Measurements from ENCODE around the gene ZCCHC7. TPM values are rescaled to one million over a fixed set of nuclear protein-coding genes. Genes with fewer than 3 reads are reported as not detected.
"Not testable (repeated sequence)": the region's sequence is repeated elsewhere in the genome, so short reads cannot be mapped to it uniquely, and the experiment has no call there.

ZCCHC7 gene
- total and polyA plus RNA-seq, 4 donors: 3.3 to 9.7 (median 7.6) TPM

- Histone ChIP-seq H3K9me3 (ENCODE audit: control insufficient read depth in 4 of 4, low read length in 3 of 4) (no peaks in the 10 kb centered on the region), H3K4me1 (ENCODE audit: control insufficient read depth in 4 of 4, insufficient read depth in 4 of 4, low read length in 3 of 4) (no peaks in the 10 kb centered on the region), H3K27ac (ENCODE audit: low read depth in 1 of 2, low read length in 2 of 2) (no peak overlapping the region), H3K36me3 (ENCODE audit: control insufficient read depth in 4 of 4, insufficient read depth in 3 of 4, low read depth in 1 of 4, low read length in 3 of 4) (peaks cover 0 to 5% (median 4%) of the 10 kb centered on the region in 4 donors), H3K9ac (ENCODE audit: low read depth in 1 of 2, low read length in 2 of 2) (no peak overlapping the region), H3K4me3 (ENCODE audit: low read depth in 1 of 3, low read length in 3 of 3) (no peak overlapping the region), H3K27me3 (ENCODE audit: control insufficient read depth in 4 of 4, insufficient read depth in 4 of 4, low read length in 3 of 4) (no peaks in the 10 kb centered on the region)
- DNase-seq (ENCODE audit: low spot score): no peak
- WGBS: 77% methylated on average over 3 of the region's 3 CpGs
- TF ChIP-seq REST (IDR thresholded peaks at IDR 0.05) (no peak), EGR1 (IDR thresholded peaks at IDR 0.05; ENCODE audit: low read depth in 2 of 2) (no peak), FOXA2 (IDR thresholded peaks at IDR 0.05) (no peak), TAF1 (conservative IDR thresholded peaks at IDR 0.05) (no peak), GABPA (IDR thresholded peaks at IDR 0.05 in 1 of 2, conservative IDR thresholded peaks at IDR 0.05 in 1 of 2) (no peak), YY1 (IDR thresholded peaks at IDR 0.05) (no peak), MAX (IDR thresholded peaks at IDR 0.05) (no peak), HNF4A (conservative IDR thresholded peaks at IDR 0.05) (no peak), ZBTB33 (IDR thresholded peaks at IDR 0.05) (no peak), RXRA (IDR thresholded peaks at IDR 0.05) (no peak), NR2F2 (IDR thresholded peaks at IDR 0.05) (no peak), CTCF (IDR thresholded peaks at IDR 0.05; ENCODE audit: low read depth, low read length, missing input control) (no peak)
These were observed 181.9 kb downstream of the ZCCHC7 start for GRCh38 chr9:37302277-37302676.

- H3K36me3 ChIP-seq (ENCODE audit: control insufficient read depth in 4 of 4, insufficient read depth in 3 of 4, low read depth in 1 of 4, low read length in 3 of 4); DNase-seq (ENCODE audit: low spot score); H3K4me1 ChIP-seq (ENCODE audit: control insufficient read depth in 4 of 4, insufficient read depth in 4 of 4, low read length in 3 of 4); H3K27me3 ChIP-seq (ENCODE audit: control insufficient read depth in 4 of 4, insufficient read depth in 4 of 4, low read length in 3 of 4); H3K4me3 ChIP-seq (ENCODE audit: low read depth in 1 of 3, low read length in 3 of 3); H3K9me3 ChIP-seq (ENCODE audit: control insufficient read depth in 4 of 4, low read length in 3 of 4); H3K27ac ChIP-seq (ENCODE audit: low read depth in 1 of 2, low read length in 2 of 2); H3K9ac ChIP-seq (ENCODE audit: low read depth in 1 of 2, low read length in 2 of 2): not testable (repeated sequence)
- 94% methylated on average over 11 of the region's 11 CpGs for WGBS
These were observed 182.9 kb downstream of the ZCCHC7 start for GRCh38 chr9:37303272-37303671.
